Measurements from ENCODE around the gene SYNCRIP.

DNA sequence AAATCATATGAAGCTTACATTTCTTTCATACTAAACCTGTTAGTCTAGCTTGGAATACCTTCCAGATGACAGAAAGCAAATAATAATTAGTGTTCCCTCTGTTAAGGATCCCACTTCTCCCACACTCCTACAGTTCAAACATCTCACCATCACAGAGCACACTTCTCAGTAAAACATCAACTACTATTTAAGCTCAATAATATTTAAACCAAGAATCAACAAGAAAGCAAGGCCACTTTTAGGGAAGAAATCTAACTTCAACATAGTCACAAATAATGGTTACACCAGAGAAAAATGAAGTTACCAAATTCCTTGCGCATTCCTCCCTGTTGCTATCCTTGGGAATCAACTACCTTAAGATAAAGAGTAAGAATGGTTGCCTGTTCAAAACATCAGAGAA is 50.7 kb downstream of the SYNCRIP start:
- TF ChIP-seq, protein P1, sequence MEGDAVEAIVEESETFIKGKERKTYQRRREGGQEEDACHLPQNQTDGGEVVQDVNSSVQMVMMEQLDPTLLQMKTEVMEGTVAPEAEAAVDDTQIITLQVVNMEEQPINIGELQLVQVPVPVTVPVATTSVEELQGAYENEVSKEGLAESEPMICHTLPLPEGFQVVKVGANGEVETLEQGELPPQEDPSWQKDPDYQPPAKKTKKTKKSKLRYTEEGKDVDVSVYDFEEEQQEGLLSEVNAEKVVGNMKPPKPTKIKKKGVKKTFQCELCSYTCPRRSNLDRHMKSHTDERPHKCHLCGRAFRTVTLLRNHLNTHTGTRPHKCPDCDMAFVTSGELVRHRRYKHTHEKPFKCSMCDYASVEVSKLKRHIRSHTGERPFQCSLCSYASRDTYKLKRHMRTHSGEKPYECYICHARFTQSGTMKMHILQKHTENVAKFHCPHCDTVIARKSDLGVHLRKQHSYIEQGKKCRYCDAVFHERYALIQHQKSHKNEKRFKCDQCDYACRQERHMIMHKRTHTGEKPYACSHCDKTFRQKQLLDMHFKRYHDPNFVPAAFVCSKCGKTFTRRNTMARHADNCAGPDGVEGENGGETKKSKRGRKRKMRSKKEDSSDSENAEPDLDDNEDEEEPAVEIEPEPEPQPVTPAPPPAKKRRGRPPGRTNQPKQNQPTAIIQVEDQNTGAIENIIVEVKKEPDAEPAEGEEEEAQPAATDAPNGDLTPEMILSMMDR (conservative IDR thresholded peaks at IDR 0.05; ENCODE audit: low read depth, low read length) = no peak
- no peak for TF ChIP-seq EZH2 (IDR thresholded peaks at IDR 0.05; ENCODE audit: borderline replicate concordance, low read depth, low read length, poor library complexity, severe bottlenecking)
